ENCODE results near the gene SMTNL1. TPM values are rescaled to one million over a fixed set of nuclear protein-coding genes. Genes with fewer than 3 reads are reported as not detected.
A peak's percentile ranks its signal among the peaks of the same experiment; 100 is the strongest.
"Not testable (repeated sequence)": the region's sequence is repeated elsewhere in the genome, so short reads cannot be mapped to it uniquely, and the experiment has no call there.

The SMTNL1 gene
- total RNA-seq, 2 donors from 2014 or later = 0.22 TPM

DNA sequence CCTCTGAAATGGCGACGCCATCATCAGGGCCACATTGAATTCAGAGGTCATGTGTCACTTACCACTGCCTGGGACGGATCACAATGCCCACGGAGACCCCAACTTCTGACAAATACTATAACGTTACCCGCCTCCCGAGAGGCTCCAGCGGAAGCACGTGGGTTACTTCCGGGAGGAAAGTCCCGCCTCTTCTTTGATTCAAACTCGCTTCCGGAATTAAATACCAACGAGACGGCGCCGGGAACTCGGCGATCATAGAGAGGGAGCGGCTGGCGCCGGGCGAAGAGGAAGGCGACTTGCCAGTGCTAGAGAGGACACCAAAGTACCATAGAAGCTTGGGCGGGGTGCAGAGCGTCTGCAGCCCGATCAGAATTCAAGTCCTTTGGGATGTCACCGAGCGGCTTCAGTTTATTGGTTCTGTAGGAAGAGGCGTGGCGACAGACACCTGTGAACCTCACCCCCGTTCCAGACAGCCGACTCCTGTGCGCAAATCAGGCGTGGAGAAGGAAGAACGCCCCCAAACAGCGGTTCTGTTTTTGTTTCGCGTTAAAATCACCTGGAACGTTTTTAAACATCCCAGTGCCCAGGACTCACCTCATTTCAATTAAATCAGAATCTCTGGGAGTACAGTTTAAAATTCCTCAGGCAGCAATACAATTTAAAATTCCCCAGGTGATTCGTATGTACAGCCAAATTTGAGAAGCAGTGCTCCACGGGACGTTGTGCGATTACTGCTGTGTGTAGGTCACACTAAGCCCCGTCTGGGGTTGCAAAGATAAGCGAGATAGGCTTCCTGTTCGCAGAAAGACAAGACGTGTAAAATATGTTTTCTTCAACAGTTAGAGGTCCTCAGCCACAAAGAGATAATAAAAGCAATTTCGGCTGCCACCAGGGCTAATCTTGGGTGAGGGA lies 6.5 kb upstream of the SMTNL1 start, which contains the start of gene TIMM10:
TIMM10 (minus strand) TSS at position 159 of the 912 bp plus-strand sequence. CDS start 565 bp downstream, outside the sequence.
- no peak within 1 kb of the TSS for H3K27ac ChIP-seq (ENCODE audit: low read depth, low read length)
- Mint-ChIP-seq H3K36me3 (ENCODE audit: low read depth) (peaks cover 8% of the 10 kb centered on the region), H3K4me1 (peaks cover 16% of the 10 kb centered on the region), H3K27me3 (ENCODE audit: insufficient read depth) (peaks cover 20% of the 10 kb centered on the region), H3K27ac (peak within 1 kb of the TSS; percentile 90), H3K9me3 (no peaks in the 10 kb centered on the region), H3K4me3 (peak within 1 kb of the TSS; percentile 83)
- peak within 1 kb of the TSS; percentile 83 for H3K9ac ChIP-seq (ENCODE audit: extremely low read depth, low read length, poor library complexity, severe bottlenecking)
- H3K4me1 ChIP-seq (ENCODE audit: control insufficient read depth, insufficient read depth, low read length) = peaks cover 10% of the 10 kb centered on the region
- peaks cover 9% of the 10 kb centered on the region for H3K27me3 ChIP-seq (ENCODE audit: control insufficient read depth, insufficient read depth, low read length, poor library complexity, severe bottlenecking)
- DNase-seq = peak; percentile 98
- WGBS, 2 experiments (ENCODE audit: insufficient coverage in 1 of 2, insufficient read length in 1 of 2) = 2% methylated on average over 42 to 49 of the region's 49 CpGs
- TF ChIP-seq, protein P1, sequence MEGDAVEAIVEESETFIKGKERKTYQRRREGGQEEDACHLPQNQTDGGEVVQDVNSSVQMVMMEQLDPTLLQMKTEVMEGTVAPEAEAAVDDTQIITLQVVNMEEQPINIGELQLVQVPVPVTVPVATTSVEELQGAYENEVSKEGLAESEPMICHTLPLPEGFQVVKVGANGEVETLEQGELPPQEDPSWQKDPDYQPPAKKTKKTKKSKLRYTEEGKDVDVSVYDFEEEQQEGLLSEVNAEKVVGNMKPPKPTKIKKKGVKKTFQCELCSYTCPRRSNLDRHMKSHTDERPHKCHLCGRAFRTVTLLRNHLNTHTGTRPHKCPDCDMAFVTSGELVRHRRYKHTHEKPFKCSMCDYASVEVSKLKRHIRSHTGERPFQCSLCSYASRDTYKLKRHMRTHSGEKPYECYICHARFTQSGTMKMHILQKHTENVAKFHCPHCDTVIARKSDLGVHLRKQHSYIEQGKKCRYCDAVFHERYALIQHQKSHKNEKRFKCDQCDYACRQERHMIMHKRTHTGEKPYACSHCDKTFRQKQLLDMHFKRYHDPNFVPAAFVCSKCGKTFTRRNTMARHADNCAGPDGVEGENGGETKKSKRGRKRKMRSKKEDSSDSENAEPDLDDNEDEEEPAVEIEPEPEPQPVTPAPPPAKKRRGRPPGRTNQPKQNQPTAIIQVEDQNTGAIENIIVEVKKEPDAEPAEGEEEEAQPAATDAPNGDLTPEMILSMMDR (conservative IDR thresholded peaks at IDR 0.05) = peak; percentile 22
- no peaks in the 10 kb centered on the region for H3K9me3 ChIP-seq (ENCODE audit: control insufficient read depth, low read length)
- H3K36me3 ChIP-seq (ENCODE audit: control insufficient read depth, insufficient read depth, low read length) = peaks cover 11% of the 10 kb centered on the region
- peak within 1 kb of the TSS; percentile 99 for H3K4me3 ChIP-seq (ENCODE audit: low read length)

DNA sequence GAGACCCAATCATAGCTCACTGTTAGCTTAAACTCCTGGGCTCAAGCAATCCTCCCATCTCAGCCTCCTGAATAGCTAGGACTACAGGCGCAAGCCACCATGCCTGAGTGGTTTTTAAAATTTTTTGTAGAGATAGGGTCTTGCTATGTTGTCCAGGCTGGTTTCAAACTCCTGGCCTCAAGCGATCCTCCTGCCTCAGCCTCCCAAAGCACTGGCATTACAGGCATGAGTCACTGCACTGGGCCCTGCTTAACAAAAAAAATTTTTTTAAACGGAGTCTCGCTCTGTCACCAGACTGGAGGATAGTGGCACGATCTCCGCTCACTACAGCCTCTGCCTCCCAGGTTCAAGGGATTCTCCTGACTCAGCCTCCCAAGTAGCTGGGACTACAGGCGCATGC lies 2.9 kb upstream of the SMTNL1 start:
- H3K36me3 Mint-ChIP-seq (ENCODE audit: low read depth) = not testable (repeated sequence)

DNA sequence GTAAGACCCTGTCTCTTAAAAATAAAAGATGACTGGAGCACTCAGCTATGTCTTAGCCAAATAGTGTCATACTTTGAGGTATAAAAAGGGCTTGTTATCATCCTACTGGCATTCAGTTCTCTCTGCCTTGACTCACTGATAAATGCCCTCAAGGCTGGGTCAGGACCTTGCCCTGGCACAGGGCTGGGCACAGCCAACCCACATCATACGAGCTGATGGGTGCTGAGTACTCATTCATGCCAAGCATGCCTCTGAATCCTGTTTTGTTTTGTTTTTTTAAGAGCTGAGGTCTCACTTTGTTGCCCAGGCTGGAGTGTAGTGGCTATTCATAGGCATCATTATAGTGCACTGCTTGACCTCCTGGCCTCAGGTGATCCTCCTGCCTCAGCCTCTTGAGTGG lies 1.9 kb downstream of the SMTNL1 start:
- no peak for DNase-seq
- H3K27me3 Mint-ChIP-seq (ENCODE audit: insufficient read depth) = peaks cover 30% of the 10 kb centered on the region
- TF ChIP-seq, protein P1 (conservative IDR thresholded peaks at IDR 0.05) = no peak
- Histone ChIP-seq H3K9ac (ENCODE audit: extremely low read depth, low read length, poor library complexity, severe bottlenecking) (no peak overlapping the region), H3K4me1 (ENCODE audit: control insufficient read depth, insufficient read depth, low read length) (peaks cover 3% of the 10 kb centered on the region), H3K36me3 (ENCODE audit: control insufficient read depth, insufficient read depth, low read length) (no peaks in the 10 kb centered on the region), H3K4me3 (ENCODE audit: low read length) (no peak overlapping the region), H3K27ac (ENCODE audit: low read depth, low read length) (no peak overlapping the region), H3K27me3 (ENCODE audit: control insufficient read depth, insufficient read depth, low read length, poor library complexity, severe bottlenecking) (peaks cover 12% of the 10 kb centered on the region), H3K9me3 (ENCODE audit: control insufficient read depth, low read length) (no peaks in the 10 kb centered on the region)
- WGBS, 2 experiments (ENCODE audit: insufficient coverage in 1 of 2, insufficient read length in 1 of 2) = 86 to 93% methylated on average over 1 of the region's 1 CpG
- no peak overlapping the region for H3K27ac Mint-ChIP-seq
- peaks cover 15% of the 10 kb centered on the region for H3K4me1 Mint-ChIP-seq
- no peaks in the 10 kb centered on the region for H3K36me3 Mint-ChIP-seq (ENCODE audit: low read depth)
- no peaks in the 10 kb centered on the region for H3K9me3 Mint-ChIP-seq
- H3K4me3 Mint-ChIP-seq = no peak overlapping the region

More for the DNA sequence above, 2.9 kb upstream of the SMTNL1 start:
- H3K9me3 Mint-ChIP-seq; H3K9ac ChIP-seq (ENCODE audit: extremely low read depth, low read length, poor library complexity, severe bottlenecking); H3K4me1 ChIP-seq (ENCODE audit: control insufficient read depth, insufficient read depth, low read length); H3K36me3 ChIP-seq (ENCODE audit: control insufficient read depth, insufficient read depth, low read length); H3K4me3 Mint-ChIP-seq; H3K9me3 ChIP-seq (ENCODE audit: control insufficient read depth, low read length); DNase-seq; H3K27ac Mint-ChIP-seq; H3K4me1 Mint-ChIP-seq; H3K27ac ChIP-seq (ENCODE audit: low read depth, low read length); H3K4me3 ChIP-seq (ENCODE audit: low read length): not testable (repeated sequence)
- peaks cover 12% of the 10 kb centered on the region for H3K27me3 ChIP-seq (ENCODE audit: control insufficient read depth, insufficient read depth, low read length, poor library complexity, severe bottlenecking)
- H3K27me3 Mint-ChIP-seq (ENCODE audit: insufficient read depth) = peaks cover 22% of the 10 kb centered on the region
- WGBS, 2 experiments (ENCODE audit: insufficient coverage in 1 of 2, insufficient read length in 1 of 2) = 94 to 100% methylated on average over 5 to 6 of the region's 7 CpGs

All from endodermal cell (in vitro differentiated cells).